Measurements from ENCODE around the gene TBX21.

The TBX21 gene

DNA sequence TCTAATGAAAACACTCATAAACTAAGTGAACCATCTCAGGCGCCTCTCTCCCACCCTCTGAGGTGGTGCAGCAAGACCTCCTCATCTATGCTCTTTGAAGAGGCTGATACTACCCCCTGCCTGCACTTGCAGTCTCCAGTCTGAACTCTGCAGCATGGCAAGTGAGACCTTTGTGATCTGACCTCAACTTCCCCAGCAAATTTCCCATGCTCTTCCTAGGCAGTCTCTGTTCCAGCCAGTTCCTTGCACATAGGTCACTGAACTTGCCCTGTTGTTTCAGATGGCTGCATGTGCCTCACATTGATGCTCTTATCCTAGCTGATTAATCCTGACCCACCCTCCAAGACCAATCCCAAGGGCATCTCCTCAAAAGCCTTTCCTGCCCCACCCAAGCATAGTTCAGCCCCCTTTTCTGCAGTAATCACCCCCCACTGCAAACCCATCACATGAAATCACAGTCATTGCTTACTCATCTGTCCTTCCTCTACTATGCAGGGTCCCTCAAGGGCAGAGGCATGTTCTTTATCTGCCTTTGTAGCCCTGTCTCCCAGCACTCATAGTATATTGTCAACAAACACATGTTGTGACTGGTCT lies 42.0 kb downstream of the TBX21 start:
- DNase-seq (ENCODE audit: low spot score): no peak

DNA sequence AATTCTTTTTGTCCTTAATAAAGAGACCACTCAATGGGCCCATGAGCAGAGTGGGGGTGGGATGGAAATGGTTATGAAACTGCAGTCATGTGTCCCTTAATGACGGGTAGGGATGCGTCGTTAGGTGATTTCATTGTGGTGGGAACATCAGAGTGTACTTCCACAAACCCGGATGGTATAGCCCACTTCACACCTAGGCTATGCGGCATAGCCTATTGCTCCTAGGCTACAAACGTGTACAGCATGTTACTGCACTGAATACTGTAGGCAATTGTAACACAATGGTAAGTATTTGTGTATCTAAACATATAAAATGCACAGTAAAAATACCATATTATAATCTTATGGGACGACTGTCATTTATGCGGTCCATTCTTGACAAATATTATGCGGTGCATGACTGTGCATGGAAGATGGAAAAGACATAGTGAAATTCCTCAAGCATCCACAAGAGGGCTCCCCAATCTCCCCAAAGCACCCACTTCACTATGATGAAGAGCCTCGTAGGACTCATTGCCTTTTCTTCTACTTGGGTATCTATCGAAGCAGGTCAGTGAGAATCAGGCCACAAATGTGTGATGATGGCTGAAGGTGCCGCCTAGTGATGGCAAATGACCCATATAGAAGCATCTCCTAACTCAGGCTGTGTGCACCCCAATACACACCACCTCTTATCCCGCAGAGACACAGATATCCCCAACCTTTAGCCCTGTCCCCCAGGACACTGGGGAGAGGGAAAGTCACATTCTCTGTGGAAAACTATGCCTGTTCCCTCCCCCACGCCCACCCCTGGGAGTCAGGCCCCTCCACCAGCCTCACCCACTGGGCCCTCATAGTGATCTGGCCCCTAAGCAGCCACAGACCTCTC lies 43.5 kb downstream of the TBX21 start:
- peak; percentile 73 for DNase-seq (ENCODE audit: low spot score)

DNA sequence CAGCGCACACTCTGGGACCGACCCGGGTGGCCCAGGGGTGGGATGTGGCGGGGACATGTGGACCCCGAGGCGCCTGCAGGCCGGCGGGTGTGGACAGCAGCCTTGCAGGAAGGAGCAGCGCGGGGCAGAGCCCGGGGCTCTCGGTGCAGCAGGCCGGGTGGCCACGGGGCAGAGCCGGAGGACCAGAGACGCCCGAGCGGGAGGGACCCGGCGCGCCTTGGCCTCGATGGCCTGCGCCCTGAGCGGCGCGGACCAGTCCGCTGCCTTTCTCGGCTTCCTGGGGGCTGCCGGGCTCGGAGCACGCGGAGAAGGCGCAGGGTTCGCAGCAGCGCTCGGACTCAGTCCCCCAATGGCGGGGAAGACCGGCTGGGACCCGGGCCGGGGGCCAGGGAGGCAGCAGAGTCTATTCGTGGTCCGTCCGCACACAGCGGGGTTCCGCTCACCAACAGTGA lies 45.2 kb downstream of the TBX21 start:
- no peak for DNase-seq (ENCODE audit: low spot score)

DNA sequence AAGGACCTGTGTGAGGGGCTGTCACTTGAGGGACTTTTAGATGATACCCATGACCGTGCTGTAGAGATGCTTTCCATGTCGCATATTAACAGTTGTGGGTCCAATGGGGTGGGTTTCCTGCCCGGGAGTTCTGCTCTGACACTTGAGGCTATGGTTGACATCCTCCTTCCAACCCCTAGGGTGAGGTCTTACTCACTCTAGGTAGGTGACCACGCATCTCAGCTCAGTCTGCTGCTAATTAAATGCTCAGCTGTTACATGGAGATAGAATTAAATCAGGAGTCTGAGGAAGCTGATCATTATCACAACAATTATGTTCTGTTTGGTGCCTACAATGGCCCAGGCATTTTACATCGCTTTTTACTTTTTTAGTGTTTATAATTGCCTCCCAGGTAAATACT lies 48.4 kb downstream of the TBX21 start:
- DNase-seq (ENCODE audit: low spot score): no peak

DNA sequence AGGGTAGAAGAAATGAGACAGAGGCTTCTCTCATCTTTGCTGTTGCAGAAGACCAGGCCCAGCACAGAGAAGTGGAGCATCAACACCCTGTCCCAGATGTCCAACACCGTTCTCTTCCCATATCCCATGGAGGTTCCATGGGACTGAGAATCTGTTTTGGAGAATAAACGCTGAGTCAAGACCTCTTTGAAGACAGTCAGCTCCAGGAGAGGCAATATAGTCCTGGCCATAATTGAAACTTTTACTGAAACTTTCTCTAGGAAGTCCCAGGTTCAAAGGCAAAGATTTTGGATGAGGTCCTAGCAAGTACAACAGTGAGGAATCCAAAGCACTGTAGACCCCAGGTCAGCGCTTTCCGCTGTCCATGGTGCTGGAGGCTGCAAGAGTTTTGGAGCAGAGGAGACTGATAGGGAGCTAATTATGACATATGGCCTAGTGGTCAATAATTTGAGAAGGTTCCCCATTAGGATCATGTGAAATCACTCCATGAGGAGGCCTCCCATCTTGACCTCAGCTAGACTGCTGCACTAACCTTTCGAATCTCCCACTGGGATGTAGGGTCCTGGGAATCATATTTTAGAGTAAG lies 52.6 kb downstream of the TBX21 start:
- no peak for DNase-seq (ENCODE audit: low spot score)

DNA sequence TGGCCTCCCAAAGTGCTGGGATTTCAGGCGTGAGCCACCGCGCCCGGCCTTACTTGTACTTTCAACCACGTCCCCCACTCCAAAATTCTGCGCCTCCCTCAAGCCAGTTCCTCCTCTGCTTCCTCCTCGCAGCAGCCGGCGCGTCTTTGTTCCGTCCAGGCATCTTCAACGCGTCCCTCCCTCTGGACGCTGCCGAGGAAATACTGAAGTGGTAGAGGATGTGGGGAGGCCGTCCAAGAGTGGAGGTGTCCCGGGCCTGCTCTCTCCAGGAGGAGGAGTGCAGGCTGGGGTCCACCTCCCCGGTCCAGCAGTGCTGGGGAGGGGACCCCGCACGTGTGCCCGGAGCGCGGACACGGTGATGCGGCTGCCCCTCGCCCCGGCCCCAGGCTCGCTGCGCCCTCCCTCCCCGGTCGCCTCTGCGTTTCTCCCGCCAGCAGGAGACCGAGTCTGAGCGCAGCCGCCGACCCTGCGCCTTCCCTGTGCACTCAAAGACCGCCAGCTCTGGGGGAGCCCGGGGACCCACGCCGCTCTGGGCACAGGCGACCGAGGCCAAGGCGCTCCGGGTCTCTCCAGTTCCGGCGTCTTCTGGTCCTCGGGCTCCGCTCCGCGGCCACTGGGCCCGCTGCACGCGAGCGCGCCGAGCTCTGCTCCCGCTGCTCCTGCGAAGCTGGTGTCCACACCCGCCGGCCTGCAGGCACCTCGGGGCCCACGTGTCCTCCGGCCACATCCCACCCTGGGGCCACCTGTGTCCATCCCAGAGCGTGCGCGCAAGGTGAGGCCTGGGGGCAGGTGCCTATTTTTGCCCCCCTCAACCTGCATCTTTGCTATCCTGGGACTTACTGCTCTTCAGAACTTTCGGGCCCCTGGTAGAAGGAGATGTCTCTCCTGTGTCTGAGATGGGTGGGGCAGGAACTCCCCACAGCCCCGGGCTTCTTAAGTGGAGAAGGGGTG lies 56.9 kb downstream of the TBX21 start:
- DNase-seq (ENCODE audit: low spot score): peak; percentile 92

DNA sequence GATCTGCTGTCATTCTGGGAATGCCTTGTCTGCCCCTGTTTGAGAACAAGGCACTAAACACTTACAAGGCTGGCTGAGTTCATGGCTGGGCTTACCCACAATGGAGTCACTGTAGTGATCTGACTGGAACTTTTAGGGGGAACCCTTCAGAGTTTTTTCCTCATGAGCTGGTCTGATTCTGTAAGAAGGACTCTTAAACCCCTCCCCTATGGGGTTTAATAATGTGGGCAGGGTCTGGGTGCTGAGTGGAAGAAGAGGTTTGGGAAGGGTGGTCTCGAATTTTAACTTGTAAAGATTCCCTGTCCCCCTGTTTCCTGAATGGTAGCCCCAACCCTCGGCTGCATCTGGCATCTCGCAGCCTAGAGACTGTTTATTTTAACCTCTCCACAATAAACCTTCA lies 58.0 kb downstream of the TBX21 start:
- peak; percentile 25 for DNase-seq (ENCODE audit: low spot score)

DNA sequence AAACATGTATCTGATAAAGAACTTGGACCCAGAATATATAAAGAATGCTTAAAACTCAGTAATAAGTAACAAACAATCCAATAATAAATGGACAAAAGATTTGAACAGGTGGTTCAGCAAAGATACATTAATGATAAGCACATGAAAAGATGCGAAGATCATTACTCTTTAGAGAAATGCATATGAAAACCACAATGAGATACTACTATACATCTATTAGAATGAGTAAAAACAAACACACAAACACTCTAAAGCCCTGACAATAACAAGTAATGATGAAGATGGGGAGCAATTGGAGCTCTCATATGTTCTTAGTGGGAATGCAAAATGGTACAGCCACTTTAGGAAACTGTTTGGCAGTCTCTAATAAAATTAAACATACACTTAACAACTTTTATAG lies 59.4 kb downstream of the TBX21 start:
- no peak for DNase-seq (ENCODE audit: low spot score)

DNA sequence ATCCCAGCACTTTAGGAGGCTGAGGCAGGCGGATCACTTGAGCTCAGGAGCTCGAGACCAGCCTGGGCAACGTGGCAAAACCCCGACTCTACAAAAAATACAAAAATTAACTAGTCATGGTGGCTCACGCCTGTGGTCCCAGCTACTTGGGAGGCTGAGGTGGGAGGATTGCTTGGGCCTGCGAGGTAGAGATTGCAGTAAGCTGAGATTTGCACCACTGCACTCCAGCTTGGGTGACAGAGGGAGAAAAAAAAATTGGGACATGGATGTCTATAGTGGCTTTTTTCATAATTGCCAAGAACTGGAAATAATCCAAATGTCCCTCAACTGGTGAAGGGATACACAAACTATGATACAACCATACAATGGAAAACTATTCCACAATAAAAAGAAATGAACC lies 59.9 kb downstream of the TBX21 start:
- DNase-seq (ENCODE audit: low spot score): no peak
